HG03521 (cell line): ENCODE results near the gene RFTN2.
"Not testable (repeated sequence)": the region's sequence is repeated elsewhere in the genome, so short reads cannot be mapped to it uniquely, and the experiment has no call there.

Experiments
- ATAC-seq: cut with Tn5 transposase; IDR thresholded peaks from one replicate; pipeline ENCODE4 v1.9.1; 2021; ENCODE audit warnings: mild to moderate bottlenecking, moderate library complexity; ENCODE audit not compliant: unreplicated experiment

RFTN2 gene

GRCh38 chr2:197606180-197606579, 69.2 kb downstream of the RFTN2 start:
- ATAC-seq, result peak; percentile 73

GRCh38 chr2:197604117-197604860, 71.1 kb downstream of the RFTN2 start:
- peak; percentile 33 for ATAC-seq

GRCh38 chr2:197601726-197602125, 73.7 kb downstream of the RFTN2 start:
- ATAC-seq, result no peak

- ATAC-seq, result no peak
Measured at GRCh38 chr2:197600306-197600705, 75.1 kb downstream of the RFTN2 start.

GRCh38 chr2:197599285-197599965, 76.0 kb downstream of the RFTN2 start:
- ATAC-seq, result peak; percentile 69

- no peak for ATAC-seq
Measured at GRCh38 chr2:197598450-197598849, 76.9 kb downstream of the RFTN2 start.

GRCh38 chr2:197597166-197597565, 78.2 kb downstream of the RFTN2 start:
- ATAC-seq, result no peak

GRCh38 chr2:197596766-197597165, 78.6 kb downstream of the RFTN2 start:
- ATAC-seq, result no peak

- no peak for ATAC-seq
Measured at GRCh38 chr2:197591339-197592072, 83.9 kb downstream of the RFTN2 start.

GRCh38 chr2:197587255-197587654, 88.1 kb downstream of the RFTN2 start:
- ATAC-seq, result not testable (repeated sequence)

GRCh38 chr2:197580166-197580565, 95.2 kb downstream of the RFTN2 start:
- not testable (repeated sequence) for ATAC-seq

- ATAC-seq, result not testable (repeated sequence)
Measured at GRCh38 chr2:197578294-197578693, 97.1 kb downstream of the RFTN2 start.

- ATAC-seq, result no peak
Measured at GRCh38 chr2:197577446-197577845, 97.9 kb downstream of the RFTN2 start.

GRCh38 chr2:197576631-197577030, 98.8 kb downstream of the RFTN2 start:
- ATAC-seq, result no peak

- ATAC-seq, result no peak
Measured at GRCh38 chr2:197575987-197576386, 99.4 kb downstream of the RFTN2 start.

- no peak for ATAC-seq
Measured at GRCh38 chr2:197573608-197574007, 101.8 kb downstream of the RFTN2 start.

GRCh38 chr2:197571627-197572271, 103.6 kb downstream of the RFTN2 start:
- no peak for ATAC-seq

- no peak for ATAC-seq
Measured at GRCh38 chr2:197560146-197560665, 115.2 kb downstream of the RFTN2 start.

GRCh38 chr2:197559681-197560080, 115.7 kb downstream of the RFTN2 start:
- ATAC-seq, result no peak

GRCh38 chr2:197558393-197558792, 117.0 kb downstream of the RFTN2 start:
- no peak for ATAC-seq

- no peak for ATAC-seq
Measured at GRCh38 chr2:197556456-197556855, 118.9 kb downstream of the RFTN2 start.
